ENCODE data around the gene SPRY2. TPM values are rescaled to one million over a fixed set of nuclear protein-coding genes. Genes with fewer than 3 reads are reported as not detected.

Gene SPRY2
- total and polyA plus RNA-seq, 2 of the 4 experiments (the other 2 are of a cell fraction) = 21.1 to 47.9 TPM

DNA sequence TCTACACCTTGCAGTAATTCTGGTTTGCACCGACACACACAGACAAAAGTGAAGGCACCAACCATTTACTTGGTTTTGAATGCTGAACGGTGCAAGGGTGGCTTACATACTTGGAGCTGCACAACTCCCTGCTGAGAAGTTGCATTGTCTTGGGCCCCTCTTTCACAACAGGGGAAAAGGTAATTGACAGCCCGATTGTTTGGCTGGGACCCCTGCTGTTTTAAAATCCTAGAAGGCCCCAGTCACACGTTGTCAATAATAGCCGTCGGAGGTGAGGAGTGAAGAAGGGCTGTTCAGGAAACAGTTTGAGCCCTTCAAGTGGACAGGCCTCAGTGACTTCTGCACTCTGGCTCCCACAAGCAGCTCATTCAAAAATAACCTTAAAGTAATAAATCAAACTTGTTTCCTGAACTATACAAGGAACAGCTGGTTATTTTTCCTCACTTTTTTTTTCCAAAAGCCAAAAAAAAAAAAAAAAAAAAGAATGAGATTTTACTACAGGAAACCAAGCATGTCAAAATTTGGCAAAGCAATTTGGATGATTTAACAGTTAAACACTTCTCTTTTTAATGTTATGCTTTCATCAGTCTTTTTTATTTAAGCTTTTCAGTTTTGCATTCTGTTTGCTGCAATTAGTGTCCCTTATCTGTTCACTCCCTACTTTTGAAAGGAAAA, 19.0 kb upstream of the SPRY2 start:
- no peak overlapping the region for H3K27ac ChIP-seq (ENCODE audit: insufficient read depth, low read length)
- ATAC-seq (ENCODE audit: low read depth) = no peak

More for the DNA sequence above, 19.0 kb upstream of the SPRY2 start:
- Histone ChIP-seq H2BK15ac (ENCODE audit: low read depth, low read length) (no peak overlapping the region), H3K18ac (ENCODE audit: low read depth, low read length) (no peak overlapping the region), H3K9me3 (ENCODE audit: control insufficient read depth, insufficient read depth, low read length) (no peaks in the 10 kb centered on the region), H2AK5ac (ENCODE audit: low read depth, low read length) (no peak overlapping the region), H4K91ac (ENCODE audit: insufficient read depth, low read depth, low read length) (no peak overlapping the region), H2AFZ (replicated peaks; ENCODE audit: low read length, poor library complexity) (peak overlapping the region; percentile 47), H2BK5ac (ENCODE audit: low read depth, low read length, poor library complexity, severe bottlenecking) (no peak overlapping the region), H3K9me1 (ENCODE audit: insufficient read depth, low read length) (no peaks in the 10 kb centered on the region), H2BK20ac (ENCODE audit: low read depth, low read length) (no peak overlapping the region), H2AK9ac (replicated peaks; ENCODE audit: low read depth, low read length, poor library complexity) (no peak overlapping the region), H3K27me3 (ENCODE audit: control insufficient read depth, insufficient read depth, low read length) (no peaks in the 10 kb centered on the region), H3K4me2 (ENCODE audit: low read depth, low read length) (no peak overlapping the region), H3K23ac (ENCODE audit: low read depth, low read length) (no peak overlapping the region), H2BK120ac (ENCODE audit: low read depth, low read length) (no peak overlapping the region), H3K36me3 (ENCODE audit: control insufficient read depth, insufficient read depth, low read length) (no peaks in the 10 kb centered on the region), H3K9ac (ENCODE audit: low read depth, low read length) (no peak overlapping the region), H3K4ac (ENCODE audit: low read depth, low read length) (no peak overlapping the region), H3K4me1 (ENCODE audit: control insufficient read depth, insufficient read depth, low read length) (no peaks in the 10 kb centered on the region), H3K4me3 (ENCODE audit: insufficient read depth, low read depth, low read length) (no peak overlapping the region), H4K20me1 (ENCODE audit: insufficient read depth, low read length) (no peaks in the 10 kb centered on the region), H3K79me1 (ENCODE audit: low read depth in 1 of 2, low read length in 2 of 2) (no peaks in the 10 kb centered on the region), H3K14ac (replicated peaks; ENCODE audit: low read depth, low read length) (no peak overlapping the region), H4K5ac (ENCODE audit: low read depth, low read length) (no peak overlapping the region), H4K8ac (ENCODE audit: low read depth in 2 of 2, low read length in 2 of 2) (no peak overlapping the region), H3K56ac (ENCODE audit: extremely low read depth, insufficient read depth, low read length) (no peak overlapping the region)
- in situ Hi-C loops (cut with MboI; ENCODE audit: low sequenced_read_pairs) = loop anchor here (10.0 to 25.0 kb wide), 3 partner anchors 585 to 798 kb away; no protein-coding TSS in a partner anchor
- CTCF ChIA-PET = interaction anchor here (0.9 to 1.8 kb wide), 3 partner anchors 17 to 287 kb away, joined by 3 to 7 read pairs (median 3); partner anchors contain the start of gene SPRY2
- TF ChIP-seq SMC3 (IDR thresholded peaks at IDR 0.05; ENCODE audit: low read depth, low read length) = no peak
- TF ChIP-seq USF2 (IDR thresholded peaks at IDR 0.05; ENCODE audit: low read depth, low read length) = no peak
- TF ChIP-seq MXI1 (IDR thresholded peaks at IDR 0.05; ENCODE audit: borderline replicate concordance, low read depth, low read length) = no peak
- no peak for TF ChIP-seq CEBPB (IDR thresholded peaks at IDR 0.05; ENCODE audit: low read depth, low read length)
- no peak for TF ChIP-seq FOS (IDR thresholded peaks at IDR 0.05; ENCODE audit: low read depth, low read length)
- no peak for TF ChIP-seq RFX5 (IDR thresholded peaks at IDR 0.05; ENCODE audit: low read depth, low read length)
- no peak for TF ChIP-seq RAD21 (IDR thresholded peaks at IDR 0.05; ENCODE audit: low read length)
- TF ChIP-seq CHD1 (IDR thresholded peaks at IDR 0.05; ENCODE audit: low read depth, low read length) = no peak
- TF ChIP-seq POLR2A (IDR thresholded peaks at IDR 0.05; ENCODE audit: low read depth, low read length) = no peak
- TF ChIP-seq NFE2L2 (IDR thresholded peaks at IDR 0.05; ENCODE audit: low read depth, low read length) = no peak
- TF ChIP-seq BHLHE40 (IDR thresholded peaks at IDR 0.05; ENCODE audit: low read depth, low read length) = no peak
- TF ChIP-seq CTCF (conservative IDR thresholded peaks at IDR 0.05; ENCODE audit: low read depth, low read length) = no peak
- TF ChIP-seq RCOR1 (IDR thresholded peaks at IDR 0.05; ENCODE audit: insufficient replicate concordance, low read length) = no peak
- TF ChIP-seq MAZ (IDR thresholded peaks at IDR 0.05; ENCODE audit: borderline replicate concordance, low read depth, low read length) = no peak
- no peak for TF ChIP-seq ELK1 (IDR thresholded peaks at IDR 0.05; ENCODE audit: borderline replicate concordance, low read depth, low read length)
- TF ChIP-seq MAFK (IDR thresholded peaks at IDR 0.05; ENCODE audit: low read depth, low read length) = no peak
- WGBS, 2 experiments (ENCODE audit: extremely low coverage in 2 of 2, insufficient read length in 1 of 2) = 38% methylated on average over 1 of the region's 6 CpGs; no CpG with 5 or more reads in 1 of the 2 experiments
- intact Hi-C loops (cut with micrococcal nuclease) = loop anchor here (5.0 kb wide), 1 partner anchor 813 kb away; no protein-coding TSS in a partner anchor
- DNase-seq = no peak
- dilution Hi-C loops (cut with HindIII; ENCODE audit: low sequenced_read_pairs, unreplicated experiment) = no loop called here
- POLR2A ChIA-PET (ENCODE audit: unreplicated experiment) = no interaction called here
- no TSS peak for BruUV-seq (replicated peaks)
